Tibial nerve (tissue), 3 donors: ENCODE data around the gene LAMC3.

Experiments
- POLR2A ChIP-seq, 2 donors: fragments of 450-650 bp; IDR thresholded peaks; one replicate each; pipeline ENCODE4 v1.6.1; 2017; ENCODE audit warnings: antibody characterized with exemption in 2 of 2, mild to moderate bottlenecking in 2 of 2, moderate library complexity in 2 of 2
- TF ChIP-seq, protein P1 (sequence below), 5 experiments: fragments of 200-600 bp in 3 of 5; fragments of 450-650 bp in 2 of 5; sonication (generic) in 3 of 5; IDR thresholded peaks; one replicate each; pipeline ENCODE4 v1.5.1; 2016 to 2019; ENCODE audit warnings: antibody characterized with exemption in 5 of 5, mild to moderate bottlenecking in 3 of 5, moderate library complexity in 2 of 5

DNA sequence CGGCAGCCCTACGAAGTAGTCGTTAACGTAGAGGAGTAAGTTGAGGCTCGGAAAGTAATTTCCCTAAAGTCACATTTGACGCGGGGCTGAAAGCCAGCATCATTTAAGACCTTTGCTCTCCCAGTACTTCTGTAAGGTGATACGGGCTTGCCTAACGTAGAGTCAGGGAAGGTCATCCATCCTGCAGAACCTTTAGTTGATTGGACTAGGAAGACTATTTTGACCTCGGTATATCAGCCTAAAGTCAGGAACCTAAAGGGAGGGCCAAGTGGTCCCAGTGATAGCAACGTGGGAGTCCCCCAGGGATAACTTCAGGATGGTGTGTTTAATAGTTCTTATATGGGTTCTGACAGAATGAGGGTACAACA is 117.1 kb downstream of the LAMC3 start:
- no peak for TF ChIP-seq POLR2A (IDR thresholded peaks at IDR 0.05)
- TF ChIP-seq, protein P1, sequence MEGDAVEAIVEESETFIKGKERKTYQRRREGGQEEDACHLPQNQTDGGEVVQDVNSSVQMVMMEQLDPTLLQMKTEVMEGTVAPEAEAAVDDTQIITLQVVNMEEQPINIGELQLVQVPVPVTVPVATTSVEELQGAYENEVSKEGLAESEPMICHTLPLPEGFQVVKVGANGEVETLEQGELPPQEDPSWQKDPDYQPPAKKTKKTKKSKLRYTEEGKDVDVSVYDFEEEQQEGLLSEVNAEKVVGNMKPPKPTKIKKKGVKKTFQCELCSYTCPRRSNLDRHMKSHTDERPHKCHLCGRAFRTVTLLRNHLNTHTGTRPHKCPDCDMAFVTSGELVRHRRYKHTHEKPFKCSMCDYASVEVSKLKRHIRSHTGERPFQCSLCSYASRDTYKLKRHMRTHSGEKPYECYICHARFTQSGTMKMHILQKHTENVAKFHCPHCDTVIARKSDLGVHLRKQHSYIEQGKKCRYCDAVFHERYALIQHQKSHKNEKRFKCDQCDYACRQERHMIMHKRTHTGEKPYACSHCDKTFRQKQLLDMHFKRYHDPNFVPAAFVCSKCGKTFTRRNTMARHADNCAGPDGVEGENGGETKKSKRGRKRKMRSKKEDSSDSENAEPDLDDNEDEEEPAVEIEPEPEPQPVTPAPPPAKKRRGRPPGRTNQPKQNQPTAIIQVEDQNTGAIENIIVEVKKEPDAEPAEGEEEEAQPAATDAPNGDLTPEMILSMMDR (IDR thresholded peaks at IDR 0.05): no peak
